Measurements from ENCODE around the gene VAT1L. TPM values are rescaled to one million over a fixed set of nuclear protein-coding genes. Genes with fewer than 3 reads are reported as not detected.
A peak's percentile ranks its signal among the peaks of the same experiment; 100 is the strongest.

VAT1L gene
- total and polyA plus RNA-seq, 2 donors (not counting 1 experiment from before 2014, with no cell fraction given): 17.9 to 86.9 TPM

DNA sequence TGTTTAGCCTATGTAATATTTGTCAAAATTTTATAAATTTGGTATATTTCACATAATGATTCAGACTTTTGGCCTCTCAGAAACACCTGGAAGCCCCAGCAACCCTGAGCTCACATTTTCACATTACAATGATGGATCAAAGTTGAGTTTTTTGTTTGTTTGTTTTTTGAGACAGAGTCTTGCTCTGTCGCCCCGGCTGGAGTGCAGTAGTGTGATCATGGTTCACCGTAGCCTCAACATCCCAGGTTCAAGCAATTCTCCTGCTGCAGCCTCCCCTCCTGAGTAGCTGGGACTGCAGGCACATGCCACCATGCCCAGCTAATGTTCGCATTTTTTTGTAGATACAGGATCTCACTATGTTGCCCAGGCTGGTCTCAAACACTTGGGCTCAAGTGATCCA, 10.6 kb upstream of the VAT1L start:
- no peaks in the 10 kb centered on the region for H3K9me3 ChIP-seq (ENCODE audit: control insufficient read depth, insufficient read depth, low read depth, low read length)
- H3K4me1 ChIP-seq (ENCODE audit: control insufficient read depth, extremely low read depth, insufficient read depth, low read length): peaks cover 2% of the 10 kb centered on the region
- TF ChIP-seq, protein P1, sequence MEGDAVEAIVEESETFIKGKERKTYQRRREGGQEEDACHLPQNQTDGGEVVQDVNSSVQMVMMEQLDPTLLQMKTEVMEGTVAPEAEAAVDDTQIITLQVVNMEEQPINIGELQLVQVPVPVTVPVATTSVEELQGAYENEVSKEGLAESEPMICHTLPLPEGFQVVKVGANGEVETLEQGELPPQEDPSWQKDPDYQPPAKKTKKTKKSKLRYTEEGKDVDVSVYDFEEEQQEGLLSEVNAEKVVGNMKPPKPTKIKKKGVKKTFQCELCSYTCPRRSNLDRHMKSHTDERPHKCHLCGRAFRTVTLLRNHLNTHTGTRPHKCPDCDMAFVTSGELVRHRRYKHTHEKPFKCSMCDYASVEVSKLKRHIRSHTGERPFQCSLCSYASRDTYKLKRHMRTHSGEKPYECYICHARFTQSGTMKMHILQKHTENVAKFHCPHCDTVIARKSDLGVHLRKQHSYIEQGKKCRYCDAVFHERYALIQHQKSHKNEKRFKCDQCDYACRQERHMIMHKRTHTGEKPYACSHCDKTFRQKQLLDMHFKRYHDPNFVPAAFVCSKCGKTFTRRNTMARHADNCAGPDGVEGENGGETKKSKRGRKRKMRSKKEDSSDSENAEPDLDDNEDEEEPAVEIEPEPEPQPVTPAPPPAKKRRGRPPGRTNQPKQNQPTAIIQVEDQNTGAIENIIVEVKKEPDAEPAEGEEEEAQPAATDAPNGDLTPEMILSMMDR (conservative IDR thresholded peaks at IDR 0.05 in 1 of 2, IDR thresholded peaks at IDR 0.05 in 1 of 2; ENCODE audit: low read depth in 1 of 2, low read length in 2 of 2): no peak
- no peak for TF ChIP-seq EZH2 (IDR thresholded peaks at IDR 0.05; ENCODE audit: low read length, missing control alignments)
- no peak overlapping the region for H3K27ac ChIP-seq (ENCODE audit: insufficient read depth, low read length)
- no peak overlapping the region for H2AFZ ChIP-seq (ENCODE audit: low read length)
- H3K79me2 ChIP-seq (ENCODE audit: control insufficient read depth, insufficient read depth, low read length): no peaks in the 10 kb centered on the region
- DNase-seq (ENCODE audit: low read depth in 2 of 2): no peak
- no peaks in the 10 kb centered on the region for H4K20me1 ChIP-seq (ENCODE audit: control insufficient read depth, extremely low read depth, insufficient read depth, low read length)
- no peaks in the 10 kb centered on the region for H3K27me3 ChIP-seq (ENCODE audit: control insufficient read depth, insufficient read depth, low read length)
- H3K4me3 ChIP-seq (replicated peaks in 1 of 4; ENCODE audit: control extremely low read depth in 1 of 4, insufficient read depth in 1 of 4, low read depth in 3 of 4, low read length in 4 of 4): no peak overlapping the region
- no peak overlapping the region for H3K9ac ChIP-seq (ENCODE audit: insufficient read depth, low read length)
- H3K4me2 ChIP-seq (ENCODE audit: extremely low read depth, insufficient read depth, low read length): no peak overlapping the region
- no peaks in the 10 kb centered on the region for H3K36me3 ChIP-seq (ENCODE audit: control insufficient read depth, insufficient read depth, low read length)

- TF ChIP-seq EZH2 (IDR thresholded peaks at IDR 0.05; ENCODE audit: low read length, missing control alignments): no peak
- TF ChIP-seq, protein P1 (conservative IDR thresholded peaks at IDR 0.05 in 1 of 2, IDR thresholded peaks at IDR 0.05 in 1 of 2; ENCODE audit: low read depth in 1 of 2, low read length in 2 of 2): no peak
- Histone ChIP-seq H3K4me1 (ENCODE audit: control insufficient read depth, extremely low read depth, insufficient read depth, low read length) (peaks cover 2% of the 10 kb centered on the region), H2AFZ (ENCODE audit: low read length) (no peak overlapping the region), H4K20me1 (ENCODE audit: control insufficient read depth, extremely low read depth, insufficient read depth, low read length) (no peaks in the 10 kb centered on the region), H3K4me2 (ENCODE audit: extremely low read depth, insufficient read depth, low read length) (no peak overlapping the region), H3K9me3 (ENCODE audit: control insufficient read depth, insufficient read depth, low read depth, low read length) (no peaks in the 10 kb centered on the region), H3K79me2 (ENCODE audit: control insufficient read depth, insufficient read depth, low read length) (no peaks in the 10 kb centered on the region), H3K9ac (ENCODE audit: insufficient read depth, low read length) (no peak overlapping the region), H3K27me3 (ENCODE audit: control insufficient read depth, insufficient read depth, low read length) (no peaks in the 10 kb centered on the region), H3K27ac (ENCODE audit: insufficient read depth, low read length) (no peak overlapping the region), H3K4me3 (replicated peaks in 1 of 4; ENCODE audit: control extremely low read depth in 1 of 4, insufficient read depth in 1 of 4, low read depth in 3 of 4, low read length in 4 of 4) (no peak overlapping the region), H3K36me3 (ENCODE audit: control insufficient read depth, insufficient read depth, low read length) (no peaks in the 10 kb centered on the region)
- DNase-seq (ENCODE audit: low read depth in 2 of 2): peak; percentile 77 to 99
Measured at GRCh38 chr16:77780378-77780837, 8.0 kb upstream of the VAT1L start.

GRCh38 chr16:77781091-77781490, 7.3 kb upstream of the VAT1L start:
- H2AFZ ChIP-seq (ENCODE audit: low read length): no peak overlapping the region
- H3K27ac ChIP-seq (ENCODE audit: insufficient read depth, low read length): no peak overlapping the region
- peaks cover 2% of the 10 kb centered on the region for H3K4me1 ChIP-seq (ENCODE audit: control insufficient read depth, extremely low read depth, insufficient read depth, low read length)
- TF ChIP-seq EZH2 (IDR thresholded peaks at IDR 0.05; ENCODE audit: low read length, missing control alignments): no peak
- TF ChIP-seq, protein P1 (conservative IDR thresholded peaks at IDR 0.05 in 1 of 2, IDR thresholded peaks at IDR 0.05 in 1 of 2; ENCODE audit: low read depth in 1 of 2, low read length in 2 of 2): no peak
- no peak overlapping the region for H3K4me2 ChIP-seq (ENCODE audit: extremely low read depth, insufficient read depth, low read length)
- no peak overlapping the region for H3K9ac ChIP-seq (ENCODE audit: insufficient read depth, low read length)
- no peaks in the 10 kb centered on the region for H3K27me3 ChIP-seq (ENCODE audit: control insufficient read depth, insufficient read depth, low read length)
- no peak for DNase-seq (ENCODE audit: low read depth in 2 of 2)
- H3K36me3 ChIP-seq (ENCODE audit: control insufficient read depth, insufficient read depth, low read length): no peaks in the 10 kb centered on the region
- no peak overlapping the region for H3K4me3 ChIP-seq (replicated peaks in 1 of 4; ENCODE audit: control extremely low read depth in 1 of 4, insufficient read depth in 1 of 4, low read depth in 3 of 4, low read length in 4 of 4)
- no peaks in the 10 kb centered on the region for H3K79me2 ChIP-seq (ENCODE audit: control insufficient read depth, insufficient read depth, low read length)
- H3K9me3 ChIP-seq (ENCODE audit: control insufficient read depth, insufficient read depth, low read depth, low read length): no peaks in the 10 kb centered on the region
- no peaks in the 10 kb centered on the region for H4K20me1 ChIP-seq (ENCODE audit: control insufficient read depth, extremely low read depth, insufficient read depth, low read length)
